Adrenal gland (tissue), 5 donors: Measurements from ENCODE around the gene SCAMP2.

ENCODE experiments used
- POLR2A ChIP-seq, 2 donors: fragments of 450-650 bp; IDR thresholded peaks; one replicate each; pipeline ENCODE4 v1.6.1; 2017; ENCODE audit warnings: antibody characterized with exemption in 2 of 2, mild to moderate bottlenecking in 2 of 2, moderate library complexity in 1 of 2
- TF ChIP-seq, protein P1 (sequence below), 6 experiments: fragments of 450-650 bp in 4 of 6; fragments of 200-600 bp in 2 of 6; sonication (generic) in 1 of 6; IDR thresholded peaks; 1 replicate in 5 of 6; 2 replicates in 1 of 6; pipeline versions ENCODE4 v1.5.1 to v1.8.0; 2016 to 2021; ENCODE audit warnings: antibody characterized with exemption in 6 of 6, mild to moderate bottlenecking in 2 of 6, moderate library complexity in 1 of 6
- donor health status: DM: no; HTN: no; CAD: no.

DNA sequence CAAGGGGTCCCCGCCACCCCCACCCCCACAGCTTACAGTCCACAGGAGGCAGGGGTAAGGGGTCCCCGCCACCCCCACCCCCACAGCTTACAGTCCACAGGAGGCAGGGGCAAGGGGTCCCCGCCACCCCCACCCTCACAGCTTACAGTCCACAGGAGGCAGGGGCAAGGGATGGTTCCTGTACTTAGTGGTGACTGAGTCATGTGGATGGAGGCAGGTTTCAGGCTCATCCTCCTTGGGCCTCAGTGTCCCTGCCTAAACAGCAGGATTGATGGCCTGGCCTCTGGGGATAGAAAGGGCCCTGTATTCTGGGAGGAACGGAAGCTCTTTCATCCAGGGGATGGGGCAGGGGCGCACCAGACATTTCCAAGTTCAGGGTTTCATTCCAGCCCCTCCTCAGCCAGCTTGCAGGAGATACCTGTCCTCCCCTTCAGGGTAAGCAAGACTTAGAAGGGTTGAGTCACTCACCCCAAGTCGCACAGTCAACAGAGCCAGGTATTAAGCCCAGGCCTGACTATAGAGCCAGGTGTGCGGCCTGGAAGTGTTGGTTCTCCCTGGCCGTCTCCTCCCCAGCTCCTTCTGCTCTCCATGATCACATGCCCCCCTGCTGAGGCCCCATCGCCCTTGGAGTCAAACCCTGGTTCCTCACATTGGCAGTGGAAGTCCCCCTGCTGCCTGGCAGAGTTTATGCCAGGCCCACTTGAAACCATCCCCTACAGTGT is 78.8 kb downstream of the SCAMP2 start:
- TF ChIP-seq, protein P1, sequence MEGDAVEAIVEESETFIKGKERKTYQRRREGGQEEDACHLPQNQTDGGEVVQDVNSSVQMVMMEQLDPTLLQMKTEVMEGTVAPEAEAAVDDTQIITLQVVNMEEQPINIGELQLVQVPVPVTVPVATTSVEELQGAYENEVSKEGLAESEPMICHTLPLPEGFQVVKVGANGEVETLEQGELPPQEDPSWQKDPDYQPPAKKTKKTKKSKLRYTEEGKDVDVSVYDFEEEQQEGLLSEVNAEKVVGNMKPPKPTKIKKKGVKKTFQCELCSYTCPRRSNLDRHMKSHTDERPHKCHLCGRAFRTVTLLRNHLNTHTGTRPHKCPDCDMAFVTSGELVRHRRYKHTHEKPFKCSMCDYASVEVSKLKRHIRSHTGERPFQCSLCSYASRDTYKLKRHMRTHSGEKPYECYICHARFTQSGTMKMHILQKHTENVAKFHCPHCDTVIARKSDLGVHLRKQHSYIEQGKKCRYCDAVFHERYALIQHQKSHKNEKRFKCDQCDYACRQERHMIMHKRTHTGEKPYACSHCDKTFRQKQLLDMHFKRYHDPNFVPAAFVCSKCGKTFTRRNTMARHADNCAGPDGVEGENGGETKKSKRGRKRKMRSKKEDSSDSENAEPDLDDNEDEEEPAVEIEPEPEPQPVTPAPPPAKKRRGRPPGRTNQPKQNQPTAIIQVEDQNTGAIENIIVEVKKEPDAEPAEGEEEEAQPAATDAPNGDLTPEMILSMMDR (IDR thresholded peaks at IDR 0.05) = no peak
- TF ChIP-seq POLR2A (IDR thresholded peaks at IDR 0.05) = no peak
